HepG2 (cell line): ENCODE data around the gene TLN1. TPM values are rescaled to one million over a fixed set of nuclear protein-coding genes. Genes with fewer than 3 reads are reported as not detected.
A peak's percentile ranks its signal among the peaks of the same experiment; 100 is the strongest.

ENCODE experiments used
- E2F2 ChIP-seq: sonication (generic); formaldehyde crosslinking; IDR thresholded peaks from 2 replicates; pipeline ENCODE4 v1.4.0; 2020; ENCODE audit warnings: missing genetic modification reagents, borderline replicate concordance
- KIAA2018 ChIP-seq: sonication (generic); formaldehyde crosslinking; IDR thresholded peaks from 2 replicates; pipeline ENCODE4 v1.5.0; 2020; ENCODE audit warnings: mild to moderate bottlenecking, missing genetic modification reagents, borderline replicate concordance
- NFYB ChIP-seq: sonication (generic); formaldehyde crosslinking; IDR thresholded peaks from 2 replicates; pipeline ENCODE4 v1.4.0; 2020; ENCODE audit warnings: missing genetic modification reagents
- SIX4 ChIP-seq: sonication (generic); formaldehyde crosslinking; IDR thresholded peaks from 2 replicates; pipeline ENCODE4 v1.4.0; 2020; ENCODE audit warnings: missing genetic modification reagents
- XBP1 ChIP-seq: sonication (generic); formaldehyde crosslinking; IDR thresholded peaks from 2 replicates; pipeline ENCODE4 v1.5.0; 2020; ENCODE audit warnings: missing genetic modification reagents
- ZNF256 ChIP-seq: sonication (generic); formaldehyde crosslinking; conservative IDR thresholded peaks from 2 replicates; pipeline ENCODE4 v1.4.0; 2020; ENCODE audit warnings: missing genetic modification reagents
- polyA plus RNA-seq, 8 experiments: library from polyadenylated mRNA; depleted of rRNA in 3 of 8; stranded (reverse) in 7 of 8; unstranded in 1 of 8; fragments of >200 nt; fragmentation: Illumina TruSeq in 4 of 8; extraction: Trizol in 4 of 8; gene quantifications; 2 replicates each; pipeline versions ENCODE4 v1.2.1 to v1.2.3, GENCODE V29; 2011 to 2016; ENCODE audit warnings: low read depth in 4 of 8, missing spikeins in 1 of 8, mixed read lengths in 1 of 8; ENCODE audit not compliant: insufficient read depth in 1 of 8
- total RNA-seq, 5 experiments: library from RNA; depleted of rRNA; stranded (reverse); fragments of >200 nt; fragmentation: Illumina TruSeq; extraction: Trizol; gene quantifications; 2 replicates each; pipeline ENCODE4 v1.2.3, GENCODE V29; 2016; ENCODE audit warnings: low read depth in 1 of 5

The TLN1 gene
- total and polyA plus RNA-seq, 2 of the 13 experiments (the other 11 are each of a cell fraction or from before 2014, with no cell fraction given) = 35.2 to 51.8 TPM

GRCh38 chr9:35732185-35732799, at the start of gene TLN1, which contains the start of gene CREB3 (continued):
- TF ChIP-seq KIAA2018 (CRISPR knock-in tag) (no peak), E2F2 (CRISPR knock-in tag) (peak; percentile 51; the same call in 1 of the 2 replicates), SIX4 (CRISPR knock-in tag) (no peak), ZNF256 (CRISPR knock-in tag) (0 out of 2 replicates have a peak, but pooled peaks have one; percentile 42), NFYB (CRISPR knock-in tag) (no peak), XBP1 (CRISPR knock-in tag) (peak; percentile 83; the same call in 1 of the 2 replicates)
